ENCODE data around the gene ATP2B3.

DNA sequence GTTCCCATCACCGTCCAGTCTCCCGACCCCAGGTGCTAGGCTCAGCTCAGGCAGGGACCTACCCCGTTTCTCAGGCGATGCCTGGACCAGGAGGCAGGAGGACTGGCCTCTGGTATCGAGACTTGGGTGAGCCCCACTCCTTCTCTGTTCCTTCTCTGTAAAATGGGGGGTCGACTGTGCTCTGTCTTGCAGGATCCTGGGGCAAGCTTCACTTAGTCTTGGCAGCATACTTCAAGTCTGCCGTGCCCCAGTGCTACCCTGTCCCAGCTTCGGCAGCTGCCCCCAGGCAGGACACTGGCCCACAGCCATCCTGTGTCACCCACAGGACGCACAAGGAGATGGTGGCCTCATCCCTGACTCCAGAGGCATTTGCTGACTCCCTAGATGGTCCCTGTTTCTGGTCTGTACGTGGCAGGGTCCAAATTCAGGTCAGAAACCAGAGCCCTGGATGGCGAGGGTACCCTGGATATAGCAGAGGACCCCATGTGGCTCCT lies 40.0 kb upstream of the ATP2B3 start:
- TF ChIP-seq POLR2AphosphoS5 (IDR thresholded peaks at IDR 0.05; ENCODE audit: borderline replicate concordance, low read depth, low read length) (no peak), EZH2 (IDR thresholded peaks at IDR 0.05) (no peak)

Measured in SK-N-MC (cell line).